GM10266 (cell line): ENCODE data around the gene XPO6.

ENCODE experiments used
- DNase-seq: peaks from one replicate; pipeline ENCODE4 v3.0.0; 2012; ENCODE audit errors: extremely low spot score
- TF ChIP-seq, protein P1 (sequence below): IDR thresholded peaks from 2 replicates; pipeline ENCODE4 v1.5.1; 2012; ENCODE audit warnings: mild to moderate bottlenecking, low read depth; ENCODE audit not compliant: control insufficient read depth, insufficient read depth; ENCODE audit errors: missing control alignments

The XPO6 gene

GRCh38 chr16:28183484-28183883, 28.3 kb downstream of the XPO6 start:
- TF ChIP-seq, protein P1, sequence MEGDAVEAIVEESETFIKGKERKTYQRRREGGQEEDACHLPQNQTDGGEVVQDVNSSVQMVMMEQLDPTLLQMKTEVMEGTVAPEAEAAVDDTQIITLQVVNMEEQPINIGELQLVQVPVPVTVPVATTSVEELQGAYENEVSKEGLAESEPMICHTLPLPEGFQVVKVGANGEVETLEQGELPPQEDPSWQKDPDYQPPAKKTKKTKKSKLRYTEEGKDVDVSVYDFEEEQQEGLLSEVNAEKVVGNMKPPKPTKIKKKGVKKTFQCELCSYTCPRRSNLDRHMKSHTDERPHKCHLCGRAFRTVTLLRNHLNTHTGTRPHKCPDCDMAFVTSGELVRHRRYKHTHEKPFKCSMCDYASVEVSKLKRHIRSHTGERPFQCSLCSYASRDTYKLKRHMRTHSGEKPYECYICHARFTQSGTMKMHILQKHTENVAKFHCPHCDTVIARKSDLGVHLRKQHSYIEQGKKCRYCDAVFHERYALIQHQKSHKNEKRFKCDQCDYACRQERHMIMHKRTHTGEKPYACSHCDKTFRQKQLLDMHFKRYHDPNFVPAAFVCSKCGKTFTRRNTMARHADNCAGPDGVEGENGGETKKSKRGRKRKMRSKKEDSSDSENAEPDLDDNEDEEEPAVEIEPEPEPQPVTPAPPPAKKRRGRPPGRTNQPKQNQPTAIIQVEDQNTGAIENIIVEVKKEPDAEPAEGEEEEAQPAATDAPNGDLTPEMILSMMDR, result no peak
- no peak for DNase-seq

DNA sequence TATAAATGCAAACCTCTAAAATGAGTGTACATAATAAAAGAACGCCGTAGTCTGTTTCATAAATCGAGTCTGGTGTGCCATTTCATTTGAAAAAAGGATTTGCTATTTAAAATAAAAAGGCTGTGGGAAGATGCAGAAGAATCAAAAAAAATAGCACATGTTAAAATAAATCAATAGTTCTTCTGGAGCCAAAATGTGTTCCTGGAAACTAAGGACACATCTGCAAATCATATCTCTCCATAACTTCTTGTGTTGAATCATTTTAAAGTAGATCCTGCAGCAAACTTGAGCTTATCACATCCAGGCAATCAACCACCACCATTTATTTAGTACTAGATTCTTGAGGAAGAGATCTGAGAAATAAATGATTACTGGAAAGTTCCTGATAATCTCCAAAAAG, 29.0 kb downstream of the XPO6 start:
- no peak for DNase-seq
- TF ChIP-seq, protein P1, result no peak

- DNase-seq, result no peak
- TF ChIP-seq, protein P1, result no peak
These were observed 29.6 kb downstream of the XPO6 start for GRCh38 chr16:28182183-28182582.

DNA sequence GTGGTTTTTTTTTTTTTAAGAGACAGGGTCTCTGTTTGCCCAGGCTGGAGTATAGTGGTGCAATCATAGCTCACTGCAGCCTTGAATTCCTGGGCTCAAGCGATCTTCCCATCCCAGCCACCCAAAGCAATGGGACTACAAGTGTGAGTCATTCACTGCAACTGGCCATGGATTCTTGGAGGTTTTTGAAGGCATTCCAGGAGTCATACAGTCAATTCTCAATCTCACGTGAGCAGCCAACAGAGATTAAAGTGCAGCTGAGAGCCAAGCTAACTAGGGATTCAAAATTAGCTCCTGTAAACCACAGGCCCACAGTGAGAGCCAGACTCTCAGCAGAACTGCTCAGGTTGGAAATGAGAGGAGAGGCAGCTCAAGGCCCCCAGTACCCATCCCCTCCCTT, 30.2 kb downstream of the XPO6 start:
- no peak for DNase-seq
- TF ChIP-seq, protein P1, result no peak

GRCh38 chr16:28180655-28181460, 30.9 kb downstream of the XPO6 start:
- no peak for DNase-seq

GRCh38 chr16:28179354-28179753, 32.4 kb downstream of the XPO6 start:
- TF ChIP-seq, protein P1, result no peak
- DNase-seq, result no peak

More at GRCh38 chr16:28180655-28181460, 30.9 kb downstream of the XPO6 start:
- TF ChIP-seq, protein P1, result no peak

DNA sequence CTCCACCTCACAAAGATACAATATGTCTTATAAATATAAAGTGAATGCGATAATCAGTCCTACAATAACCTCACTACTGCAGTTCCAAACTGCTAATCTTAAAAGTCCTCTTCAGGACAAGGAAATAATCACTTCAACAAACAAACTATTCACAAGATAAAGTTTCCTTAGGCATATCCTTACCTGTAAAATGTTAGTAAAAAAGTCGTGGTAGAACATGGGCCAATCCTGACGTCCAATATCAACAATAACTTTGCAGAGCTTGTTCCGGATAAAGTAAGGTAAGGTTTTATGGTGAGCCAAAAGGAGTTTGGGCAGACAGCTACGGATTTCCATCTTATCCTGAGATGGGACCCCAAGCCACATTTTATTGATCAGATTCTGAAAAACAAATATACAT, 36.0 kb downstream of the XPO6 start:
- TF ChIP-seq, protein P1, result no peak

More for the DNA sequence above, 36.0 kb downstream of the XPO6 start:
- no peak for DNase-seq
